ENCODE data around the gene ERC1. TPM values are rescaled to one million over a fixed set of nuclear protein-coding genes. Genes with fewer than 3 reads are reported as not detected.

ERC1 gene
- total and polyA plus RNA-seq, 2 of the 4 experiments (the other 2 are of a cell fraction), result 11.6 to 25.6 TPM

- Histone ChIP-seq H3K27me3 (ENCODE audit: control insufficient read depth, insufficient read depth, low read length) (no peaks in the 10 kb centered on the region), H3K36me3 (ENCODE audit: control insufficient read depth, insufficient read depth, low read length) (no peaks in the 10 kb centered on the region), H3K27ac (ENCODE audit: insufficient read depth, low read length) (peak within 1 kb of the TSS; percentile 86), H3K4me2 (ENCODE audit: low read depth, low read length) (peak within 1 kb of the TSS; percentile 70), H2AK9ac (replicated peaks; ENCODE audit: low read depth, low read length, poor library complexity) (peak within 1 kb of the TSS; percentile 99), H4K8ac (ENCODE audit: low read depth in 2 of 2, low read length in 2 of 2) (peak within 1 kb of the TSS; percentile 62 to 98), H2AFZ (replicated peaks; ENCODE audit: low read length, poor library complexity) (peak within 1 kb of the TSS; percentile 98), H4K20me1 (ENCODE audit: insufficient read depth, low read length) (0 out of 2 replicates have a peak, but pooled peaks cover 5% of the 10 kb centered on the region), H2BK15ac (ENCODE audit: low read depth, low read length) (no peak within 1 kb of the TSS), H3K4ac (ENCODE audit: low read depth, low read length) (peak within 1 kb of the TSS; percentile 94), H4K5ac (ENCODE audit: low read depth, low read length) (peak within 1 kb of the TSS; percentile 73), H3K14ac (replicated peaks; ENCODE audit: low read depth, low read length) (peak within 1 kb of the TSS; percentile 95), H3K4me3 (ENCODE audit: insufficient read depth, low read depth, low read length) (peak within 1 kb of the TSS; percentile 72), H3K9ac (ENCODE audit: low read depth, low read length) (peak within 1 kb of the TSS; percentile 74), H2BK5ac (ENCODE audit: low read depth, low read length, poor library complexity, severe bottlenecking) (peak within 1 kb of the TSS; percentile 89), H4K91ac (ENCODE audit: insufficient read depth, low read depth, low read length) (peak within 1 kb of the TSS; percentile 82), H3K9me3 (ENCODE audit: control insufficient read depth, insufficient read depth, low read length) (no peaks in the 10 kb centered on the region), H3K9me1 (ENCODE audit: insufficient read depth, low read length) (0 out of 2 replicates have a peak, but pooled peaks cover 3% of the 10 kb centered on the region), H3K56ac (ENCODE audit: extremely low read depth, insufficient read depth, low read length) (peak within 1 kb of the TSS; percentile 86), H2AK5ac (ENCODE audit: low read depth, low read length) (peak within 1 kb of the TSS; percentile 89), H2BK20ac (ENCODE audit: low read depth, low read length) (peak within 1 kb of the TSS; percentile 16; the same call in 1 of the 2 replicates), H3K23ac (ENCODE audit: low read depth, low read length) (peak within 1 kb of the TSS; percentile 91), H3K79me1 (ENCODE audit: low read depth in 1 of 2, low read length in 2 of 2) (peaks cover 11 to 44% of the 10 kb centered on the region in 2 experiments), H3K18ac (ENCODE audit: low read depth, low read length) (peak within 1 kb of the TSS; percentile 21), H3K4me1 (ENCODE audit: control insufficient read depth, insufficient read depth, low read length) (peaks cover 4% of the 10 kb centered on the region), H2BK120ac (ENCODE audit: low read depth, low read length) (peak within 1 kb of the TSS; percentile 58)
- in situ Hi-C loops (cut with MboI; ENCODE audit: low sequenced_read_pairs) (loop anchor here (10.0 kb wide), 1 partner anchor 375 kb away; no protein-coding TSS in a partner anchor), dilution Hi-C loops (cut with HindIII; ENCODE audit: low sequenced_read_pairs, unreplicated experiment) (no loop called here), intact Hi-C loops (cut with micrococcal nuclease) (loop anchor here (1.0 to 10.0 kb wide), 5 partner anchors 41 to 633 kb away; partner anchors contain the start of gene ERC1)
- DNase-seq (peak; percentile 99), ATAC-seq (ENCODE audit: low read depth) (peak; percentile 89)
- CTCF ChIA-PET, result interaction anchor here (0.6 to 1.1 kb wide), 9 partner anchors 18 to 526 kb away, joined by 3 to 7 read pairs (median 4); no protein-coding TSS in a partner anchor
- WGBS, 2 experiments (ENCODE audit: extremely low coverage in 2 of 2, insufficient read length in 1 of 2), result 0% methylated on average over 17 of the region's 58 CpGs; no CpG with 5 or more reads in 1 of the 2 experiments
- BruUV-seq (replicated peaks), result no TSS peak
- POLR2A ChIA-PET (ENCODE audit: unreplicated experiment), result interaction anchor here (0.6 to 1.0 kb wide), 4 partner anchors 10 to 1363 kb away, joined by 3 to 8 read pairs (median 4); no protein-coding TSS in a partner anchor
- TF ChIP-seq RCOR1 (IDR thresholded peaks at IDR 0.05; ENCODE audit: insufficient replicate concordance, low read length) (no peak), CHD1 (IDR thresholded peaks at IDR 0.05; ENCODE audit: low read depth, low read length) (no peak), ELK1 (IDR thresholded peaks at IDR 0.05; ENCODE audit: borderline replicate concordance, low read depth, low read length) (no peak), POLR2A (IDR thresholded peaks at IDR 0.05; ENCODE audit: low read depth, low read length) (peak; percentile 78; the same call in 1 of the 2 replicates), RFX5 (IDR thresholded peaks at IDR 0.05; ENCODE audit: low read depth, low read length) (no peak), NFE2L2 (IDR thresholded peaks at IDR 0.05; ENCODE audit: low read depth, low read length) (no peak), MAFK (IDR thresholded peaks at IDR 0.05; ENCODE audit: low read depth, low read length) (no peak), BHLHE40 (IDR thresholded peaks at IDR 0.05; ENCODE audit: low read depth, low read length) (0 out of 2 replicates have a peak, but pooled peaks have one; percentile 5), FOS (IDR thresholded peaks at IDR 0.05; ENCODE audit: low read depth, low read length) (no peak), SMC3 (IDR thresholded peaks at IDR 0.05; ENCODE audit: low read depth, low read length) (peak; percentile 87), USF2 (IDR thresholded peaks at IDR 0.05; ENCODE audit: low read depth, low read length) (no peak), CTCF (conservative IDR thresholded peaks at IDR 0.05; ENCODE audit: low read depth, low read length) (peak; percentile 97), MAZ (IDR thresholded peaks at IDR 0.05; ENCODE audit: borderline replicate concordance, low read depth, low read length) (peak; percentile 16; the same call in 1 of the 2 replicates)
These were observed 41.4 kb upstream of the ERC1 start, which contains the start of gene RAD52 for GRCh38 chr12:949453-950191. Gene RAD52, minus strand, starts transcription at chr12:949694. Its CDS starts 16,636 bp downstream, at chr12:933058.
